Kidney (tissue), 14 donors: ENCODE data around the gene ME1. TPM values are rescaled to one million over a fixed set of nuclear protein-coding genes. Genes with fewer than 3 reads are reported as not detected.

ENCODE experiments used
- DNase-seq, 5 donors: peaks; one replicate each; pipeline ENCODE4 v3.0.0-alpha.2; 2013 to 2020
- FAIRE-seq: peaks from 2 replicates; lab custom pipeline; 2012; peaks lifted over from hg19 to GRCh38; lab: Jason Lieb, UNC
- H3K27ac ChIP-seq, 2 donors: one replicate each; pipeline ENCODE4 v1.7.0; 2013; ENCODE audit warnings: low read depth in 2 of 2, low read length in 2 of 2, inconsistent platforms in 1 of 2
- H3K27me3 ChIP-seq: one replicate; pipeline ENCODE4 v1.7.1; 2013; ENCODE audit warnings: low read length, inconsistent platforms; ENCODE audit not compliant: control insufficient read depth, insufficient read depth
- H3K36me3 ChIP-seq, 3 donors: one replicate each; pipeline versions ENCODE4 v1.7.0 to v1.7.1; 2013; ENCODE audit warnings: low read length in 3 of 3, control low read depth in 1 of 3, inconsistent platforms in 1 of 3; ENCODE audit not compliant: insufficient read depth in 3 of 3, control insufficient read depth in 2 of 3
- H3K4me1 ChIP-seq, 3 donors: one replicate each; pipeline versions ENCODE4 v1.7.0 to v1.7.1; 2013; ENCODE audit warnings: low read length in 3 of 3, inconsistent platforms in 1 of 3, low read depth in 1 of 3; ENCODE audit not compliant: control insufficient read depth in 2 of 3, insufficient read depth in 2 of 3
- H3K4me3 ChIP-seq, 3 donors: one replicate each; pipeline versions ENCODE4 v1.7.0 to v1.8.1; 2013; ENCODE audit warnings: low read length in 3 of 3, control low read depth in 1 of 3, inconsistent platforms in 1 of 3
- H3K9ac ChIP-seq, 3 donors: one replicate each; pipeline versions ENCODE4 v1.7.0 to v1.7.1; 2013; ENCODE audit warnings: low read length in 3 of 3, control low read depth in 1 of 3, inconsistent platforms in 1 of 3
- H3K9me3 ChIP-seq, 3 donors: one replicate each; pipeline versions ENCODE4 v1.7.0 to v1.7.1; 2013; ENCODE audit warnings: low read length in 3 of 3, control low read depth in 1 of 3, inconsistent platforms in 1 of 3; ENCODE audit not compliant: control insufficient read depth in 2 of 3, insufficient read depth in 1 of 3
- intact Hi-C: fragments of 100-400 bp; cut with DNase I; formaldehyde crosslinking; loops from one replicate; pipeline ENCODE4 v1.11.1; 2022
- polyA plus RNA-seq: library from polyadenylated mRNA; stranded (reverse); fragments of 350-450 nt; fragmentation: Illumina TruSeq; extraction: RNeasy Lipid Tissue Mini Kit (QIAGEN cat#74804); gene quantifications from one replicate; pipeline ENCODE4 v1.2.3, GENCODE V29; 2014; ENCODE audit warnings: low read depth, low replicate concordance; ENCODE audit not compliant: insufficient read depth
- total RNA-seq: library from RNA; stranded (reverse); fragmentation: NEBNext Ultra II Directional; extraction: Animal tissue kit (Norgen Biotek cat#: 25700); gene quantifications from one replicate; pipeline ENCODE4 v1.2.1, GENCODE V29; 2021
- TF ChIP-seq, protein P1 (sequence below): IDR thresholded peaks from 3 replicates; pipeline ENCODE4 v1.5.1; 2012; ENCODE audit warnings: mild to moderate bottlenecking, moderate library complexity, borderline replicate concordance; ENCODE audit not compliant: insufficient read depth; ENCODE audit errors: extremely low read depth
- donor health status: control.
- donor health status: control.
- donor health status: control.
- donor health status: control.
- donor health status: control.
- donor health status: DM: yes; HTN: yes; CAD: no.
- donor health status: Normal renal cell carcinoma (clear cell type).

Gene ME1
- total and polyA plus RNA-seq, 2 donors from 2014 or later: 3.3 to 5.5 TPM

DNA sequence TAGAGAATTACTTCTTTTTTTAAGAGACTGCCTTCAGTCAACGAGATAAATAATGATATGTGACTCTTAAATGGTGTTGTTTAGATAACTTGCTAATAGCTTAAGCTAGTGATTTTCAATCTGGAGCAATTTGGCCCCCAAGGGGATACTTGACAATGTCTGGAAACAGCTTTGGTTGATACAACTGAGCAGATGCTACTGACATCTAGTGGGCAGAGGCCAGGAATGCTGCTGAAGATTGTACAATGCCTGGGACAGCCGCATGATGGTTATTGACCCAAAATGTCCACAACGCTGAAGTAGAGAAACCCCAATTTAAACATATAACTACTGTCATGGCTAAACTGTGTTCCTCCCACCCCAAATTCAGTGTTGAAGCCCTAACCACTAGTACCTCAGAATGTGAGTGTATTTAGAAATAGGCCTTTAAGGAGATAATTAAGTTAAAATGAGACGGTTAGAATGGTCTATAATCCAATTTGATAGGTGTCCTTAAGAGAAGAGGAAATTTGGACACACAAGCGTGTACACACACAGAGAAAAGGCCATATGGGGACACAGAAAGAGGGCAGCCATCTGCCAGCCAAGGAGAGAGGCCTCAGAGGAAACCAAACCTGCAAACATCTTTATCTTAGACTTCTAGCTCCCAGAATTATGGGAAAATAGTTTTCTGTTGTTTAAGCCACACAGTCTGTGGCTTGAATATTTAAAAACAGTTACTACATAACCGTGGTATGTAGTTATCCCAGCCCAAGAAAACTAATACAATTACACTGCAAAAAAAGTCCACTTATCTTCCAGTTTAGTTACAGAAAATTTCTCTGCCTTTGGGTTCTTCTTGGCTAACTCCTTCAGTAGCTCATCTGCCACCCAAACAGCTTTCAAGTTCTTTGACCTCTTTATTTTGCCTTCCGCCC, 215.5 kb downstream of the ME1 start:
- Histone ChIP-seq H3K27ac (no peak overlapping the region), H3K4me3 (no peak overlapping the region), H3K9ac (no peak overlapping the region), H3K9me3 (no peaks in the 10 kb centered on the region), H3K27me3 (no peaks in the 10 kb centered on the region), H3K36me3 (no peaks in the 10 kb centered on the region), H3K4me1 (no peaks in the 10 kb centered on the region)
- FAIRE-seq (no peak), DNase-seq (peak in 4 of 5 donors; percentile 52 to 87 (median 66))
- intact Hi-C loops: no loop called here
- TF ChIP-seq, protein P1, sequence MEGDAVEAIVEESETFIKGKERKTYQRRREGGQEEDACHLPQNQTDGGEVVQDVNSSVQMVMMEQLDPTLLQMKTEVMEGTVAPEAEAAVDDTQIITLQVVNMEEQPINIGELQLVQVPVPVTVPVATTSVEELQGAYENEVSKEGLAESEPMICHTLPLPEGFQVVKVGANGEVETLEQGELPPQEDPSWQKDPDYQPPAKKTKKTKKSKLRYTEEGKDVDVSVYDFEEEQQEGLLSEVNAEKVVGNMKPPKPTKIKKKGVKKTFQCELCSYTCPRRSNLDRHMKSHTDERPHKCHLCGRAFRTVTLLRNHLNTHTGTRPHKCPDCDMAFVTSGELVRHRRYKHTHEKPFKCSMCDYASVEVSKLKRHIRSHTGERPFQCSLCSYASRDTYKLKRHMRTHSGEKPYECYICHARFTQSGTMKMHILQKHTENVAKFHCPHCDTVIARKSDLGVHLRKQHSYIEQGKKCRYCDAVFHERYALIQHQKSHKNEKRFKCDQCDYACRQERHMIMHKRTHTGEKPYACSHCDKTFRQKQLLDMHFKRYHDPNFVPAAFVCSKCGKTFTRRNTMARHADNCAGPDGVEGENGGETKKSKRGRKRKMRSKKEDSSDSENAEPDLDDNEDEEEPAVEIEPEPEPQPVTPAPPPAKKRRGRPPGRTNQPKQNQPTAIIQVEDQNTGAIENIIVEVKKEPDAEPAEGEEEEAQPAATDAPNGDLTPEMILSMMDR: peak; percentile 87

GRCh38 chr6:83202031-83202430, 228.8 kb downstream of the ME1 start:
- H3K4me1 ChIP-seq: no peaks in the 10 kb centered on the region
- TF ChIP-seq, protein P1: no peak
- intact Hi-C loops: no loop called here
- no peak overlapping the region for H3K9ac ChIP-seq
- FAIRE-seq (no peak), DNase-seq (no peak)
- no peaks in the 10 kb centered on the region for H3K9me3 ChIP-seq
- no peaks in the 10 kb centered on the region for H3K27me3 ChIP-seq
- H3K27ac ChIP-seq: no peak overlapping the region
- H3K36me3 ChIP-seq: peaks cover 0 to 3% (median 0%) of the 10 kb centered on the region in 3 donors
- no peak overlapping the region for H3K4me3 ChIP-seq

DNA sequence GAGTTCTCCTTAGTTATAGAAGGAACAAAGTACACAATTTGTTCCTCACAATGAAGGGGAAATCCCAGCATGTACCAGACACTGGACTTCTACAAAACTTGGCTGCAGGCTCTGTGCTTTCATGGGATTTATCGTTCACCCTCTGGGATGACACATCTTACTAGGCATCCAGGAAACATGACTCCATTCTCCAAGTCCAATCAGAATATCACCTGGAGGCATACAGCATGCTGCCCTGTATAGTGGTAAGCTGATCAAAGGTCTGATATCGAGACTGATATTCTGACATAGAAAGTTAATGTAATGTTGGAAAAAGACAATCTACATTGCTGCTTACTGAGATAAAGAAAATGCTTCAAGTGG, 231.0 kb downstream of the ME1 start:
- H3K9ac ChIP-seq: no peak overlapping the region
- TF ChIP-seq, protein P1: no peak
- H3K36me3 ChIP-seq: peaks cover 0 to 3% (median 0%) of the 10 kb centered on the region in 3 donors
- DNase-seq: no peak
- FAIRE-seq: no peak
- no peaks in the 10 kb centered on the region for H3K4me1 ChIP-seq
- H3K27ac ChIP-seq: no peak overlapping the region
- intact Hi-C loops: no loop called here
- no peaks in the 10 kb centered on the region for H3K9me3 ChIP-seq
- H3K4me3 ChIP-seq: no peak overlapping the region
- H3K27me3 ChIP-seq: no peaks in the 10 kb centered on the region
